ENCODE measurements around the gene AKT3. TPM values are rescaled to one million over a fixed set of nuclear protein-coding genes. Genes with fewer than 3 reads are reported as not detected.

Gene AKT3
- polyA plus RNA-seq, 3 donors: 0.81 to 1.7 (median 1.4) TPM

GRCh38 chr1:243443557-243443956 lies 406.5 kb downstream of the AKT3 start:
- Histone ChIP-seq H3K4me3 (replicated peaks in 1 of 3; ENCODE audit: low read depth in 2 of 3, low read length in 3 of 3) (peak overlapping the region in 1 of 3 experiments; percentile 5), H3K4me1 (ENCODE audit: control insufficient read depth in 1 of 2, insufficient read depth in 2 of 2, low read length in 2 of 2) (peaks cover 34 to 41% of the 10 kb centered on the region in 2 donors), H3K79me2 (ENCODE audit: insufficient read depth, low read length) (no peaks in the 10 kb centered on the region), H3K36me3 (replicated peaks in 1 of 2; ENCODE audit: control insufficient read depth in 1 of 2, insufficient read depth in 2 of 2, low read length in 2 of 2) (no peaks in the 10 kb centered on the region), H3K9ac (ENCODE audit: insufficient read depth, low read length, poor library complexity, severe bottlenecking) (no peak overlapping the region), H4K20me1 (ENCODE audit: insufficient read depth, low read length) (no peaks in the 10 kb centered on the region), H3K27me3 (ENCODE audit: control insufficient read depth in 2 of 2, insufficient read depth in 2 of 2, low read length in 2 of 2) (no peaks in the 10 kb centered on the region), H3K4me2 (replicated peaks; ENCODE audit: extremely low read depth, low read length, poor library complexity, severe bottlenecking) (peak overlapping the region; percentile 22), H3K9me3 (replicated peaks in 1 of 2; ENCODE audit: control insufficient read depth in 1 of 2, insufficient read depth in 1 of 2, low read length in 2 of 2) (no peaks in the 10 kb centered on the region), H3K27ac (ENCODE audit: low read depth in 1 of 2, low read length in 2 of 2) (peak overlapping the region in 1 of 2 donors; percentile 26), H2AFZ (ENCODE audit: insufficient read depth, low read depth, low read length, poor library complexity, severe bottlenecking) (no peak overlapping the region)
- H3K4me3 Mint-ChIP-seq: no peak overlapping the region
- no peaks in the 10 kb centered on the region for H3K9me3 Mint-ChIP-seq
- DNase-seq: peak in 1 of 3 donors; percentile 7
- peaks cover 0 to 2% (median 0%) of the 10 kb centered on the region in 3 donors for H3K27me3 Mint-ChIP-seq (ENCODE audit: low read depth in 3 of 3)
- H3K27ac Mint-ChIP-seq: peak overlapping the region in 2 of 7 donors; percentile 14 to 20
- TF ChIP-seq, protein P1, sequence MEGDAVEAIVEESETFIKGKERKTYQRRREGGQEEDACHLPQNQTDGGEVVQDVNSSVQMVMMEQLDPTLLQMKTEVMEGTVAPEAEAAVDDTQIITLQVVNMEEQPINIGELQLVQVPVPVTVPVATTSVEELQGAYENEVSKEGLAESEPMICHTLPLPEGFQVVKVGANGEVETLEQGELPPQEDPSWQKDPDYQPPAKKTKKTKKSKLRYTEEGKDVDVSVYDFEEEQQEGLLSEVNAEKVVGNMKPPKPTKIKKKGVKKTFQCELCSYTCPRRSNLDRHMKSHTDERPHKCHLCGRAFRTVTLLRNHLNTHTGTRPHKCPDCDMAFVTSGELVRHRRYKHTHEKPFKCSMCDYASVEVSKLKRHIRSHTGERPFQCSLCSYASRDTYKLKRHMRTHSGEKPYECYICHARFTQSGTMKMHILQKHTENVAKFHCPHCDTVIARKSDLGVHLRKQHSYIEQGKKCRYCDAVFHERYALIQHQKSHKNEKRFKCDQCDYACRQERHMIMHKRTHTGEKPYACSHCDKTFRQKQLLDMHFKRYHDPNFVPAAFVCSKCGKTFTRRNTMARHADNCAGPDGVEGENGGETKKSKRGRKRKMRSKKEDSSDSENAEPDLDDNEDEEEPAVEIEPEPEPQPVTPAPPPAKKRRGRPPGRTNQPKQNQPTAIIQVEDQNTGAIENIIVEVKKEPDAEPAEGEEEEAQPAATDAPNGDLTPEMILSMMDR (IDR thresholded peaks at IDR 0.05): no peak
- H3K36me3 Mint-ChIP-seq: peaks cover 2 to 12% of the 10 kb centered on the region in 2 donors
- intact Hi-C loops (cut with micrococcal nuclease): no loop called here
- no CpG with 5 or more reads among the region's 4 CpGs for WGBS (ENCODE audit: insufficient coverage)
- peaks cover 43% of the 10 kb centered on the region for H3K4me1 Mint-ChIP-seq

- intact Hi-C loops (cut with micrococcal nuclease): no loop called here
- H3K4me3 Mint-ChIP-seq: no peak overlapping the region
- H3K27ac Mint-ChIP-seq: no peak overlapping the region
Measured at GRCh38 chr1:243441601-243442000, 408.4 kb downstream of the AKT3 start.

More at GRCh38 chr1:243441601-243442000, 408.4 kb downstream of the AKT3 start:
- Histone ChIP-seq H3K9me3 (replicated peaks in 1 of 2; ENCODE audit: control insufficient read depth in 1 of 2, insufficient read depth in 1 of 2, low read length in 2 of 2) (no peaks in the 10 kb centered on the region), H3K4me1 (ENCODE audit: control insufficient read depth in 1 of 2, insufficient read depth in 2 of 2, low read length in 2 of 2) (peaks cover 22 to 31% of the 10 kb centered on the region in 2 donors), H3K27ac (ENCODE audit: low read depth in 1 of 2, low read length in 2 of 2) (no peak overlapping the region), H3K79me2 (ENCODE audit: insufficient read depth, low read length) (no peaks in the 10 kb centered on the region), H2AFZ (ENCODE audit: insufficient read depth, low read depth, low read length, poor library complexity, severe bottlenecking) (no peak overlapping the region), H3K4me3 (replicated peaks in 1 of 3; ENCODE audit: low read depth in 2 of 3, low read length in 3 of 3) (no peak overlapping the region), H3K36me3 (replicated peaks in 1 of 2; ENCODE audit: control insufficient read depth in 1 of 2, insufficient read depth in 2 of 2, low read length in 2 of 2) (no peaks in the 10 kb centered on the region), H4K20me1 (ENCODE audit: insufficient read depth, low read length) (no peaks in the 10 kb centered on the region), H3K9ac (ENCODE audit: insufficient read depth, low read length, poor library complexity, severe bottlenecking) (no peak overlapping the region), H3K27me3 (ENCODE audit: control insufficient read depth in 2 of 2, insufficient read depth in 2 of 2, low read length in 2 of 2) (no peaks in the 10 kb centered on the region), H3K4me2 (replicated peaks; ENCODE audit: extremely low read depth, low read length, poor library complexity, severe bottlenecking) (no peak overlapping the region)
- DNase-seq: no peak
- Mint-ChIP-seq H3K9me3 (no peaks in the 10 kb centered on the region), H3K27me3 (ENCODE audit: low read depth in 3 of 3) (peaks cover 0 to 2% (median 0%) of the 10 kb centered on the region in 3 donors), H3K4me1 (peaks cover 36% of the 10 kb centered on the region), H3K36me3 (peaks cover 2 to 18% of the 10 kb centered on the region in 2 donors)
- TF ChIP-seq, protein P1 (IDR thresholded peaks at IDR 0.05): no peak

Data from CD14-positive monocyte (primary cell).